NB4 (cell line): ENCODE results near the gene NNMT.

ENCODE experiments used
- POLR2A ChIP-seq: IDR thresholded peaks from 2 replicates; pipeline ENCODE4 v1.6.1; 2011; ENCODE audit warnings: mild to moderate bottlenecking; ENCODE audit not compliant: insufficient read length; ENCODE audit errors: extremely low read depth
- TF ChIP-seq, protein P1 (sequence below): IDR thresholded peaks from one replicate; pipeline ENCODE4 v1.5.1; 2012; ENCODE audit warnings: low read depth, low read length
- TF ChIP-seq, protein P2 (sequence below): IDR thresholded peaks from 2 replicates; pipeline ENCODE4 v1.6.1; 2011; ENCODE audit warnings: low read depth, low read length

DNA sequence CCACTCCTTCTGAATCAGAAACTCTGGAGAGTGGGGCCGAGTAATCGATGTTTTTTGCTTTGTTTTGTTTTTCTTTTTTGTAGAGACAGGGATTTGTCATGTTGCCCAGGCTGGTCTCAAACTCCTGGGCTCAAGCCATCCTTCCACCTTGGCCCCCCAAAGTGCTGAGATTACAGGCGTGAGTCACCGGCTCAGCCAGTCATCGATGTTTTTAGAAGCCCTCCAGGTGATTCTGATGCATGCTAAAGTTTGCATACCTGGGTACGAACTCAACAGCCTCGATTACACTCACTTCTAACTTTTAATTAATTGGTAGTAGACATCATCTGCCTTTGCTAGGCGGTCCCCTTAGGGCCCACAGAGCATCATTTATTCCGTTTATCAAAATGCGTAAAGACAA lies 53.8 kb downstream of the NNMT start:
- TF ChIP-seq POLR2A: no peak
- TF ChIP-seq, protein P1, sequence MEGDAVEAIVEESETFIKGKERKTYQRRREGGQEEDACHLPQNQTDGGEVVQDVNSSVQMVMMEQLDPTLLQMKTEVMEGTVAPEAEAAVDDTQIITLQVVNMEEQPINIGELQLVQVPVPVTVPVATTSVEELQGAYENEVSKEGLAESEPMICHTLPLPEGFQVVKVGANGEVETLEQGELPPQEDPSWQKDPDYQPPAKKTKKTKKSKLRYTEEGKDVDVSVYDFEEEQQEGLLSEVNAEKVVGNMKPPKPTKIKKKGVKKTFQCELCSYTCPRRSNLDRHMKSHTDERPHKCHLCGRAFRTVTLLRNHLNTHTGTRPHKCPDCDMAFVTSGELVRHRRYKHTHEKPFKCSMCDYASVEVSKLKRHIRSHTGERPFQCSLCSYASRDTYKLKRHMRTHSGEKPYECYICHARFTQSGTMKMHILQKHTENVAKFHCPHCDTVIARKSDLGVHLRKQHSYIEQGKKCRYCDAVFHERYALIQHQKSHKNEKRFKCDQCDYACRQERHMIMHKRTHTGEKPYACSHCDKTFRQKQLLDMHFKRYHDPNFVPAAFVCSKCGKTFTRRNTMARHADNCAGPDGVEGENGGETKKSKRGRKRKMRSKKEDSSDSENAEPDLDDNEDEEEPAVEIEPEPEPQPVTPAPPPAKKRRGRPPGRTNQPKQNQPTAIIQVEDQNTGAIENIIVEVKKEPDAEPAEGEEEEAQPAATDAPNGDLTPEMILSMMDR: no peak
- TF ChIP-seq, protein P2, sequence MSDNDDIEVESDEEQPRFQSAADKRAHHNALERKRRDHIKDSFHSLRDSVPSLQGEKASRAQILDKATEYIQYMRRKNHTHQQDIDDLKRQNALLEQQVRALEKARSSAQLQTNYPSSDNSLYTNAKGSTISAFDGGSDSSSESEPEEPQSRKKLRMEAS: no peak
